ENCODE results near the gene FREY1.
A peak's percentile ranks its signal among the peaks of the same experiment; 100 is the strongest.

Gene FREY1

GRCh38 chr11:45928535-45929215 is 21.6 kb upstream of the FREY1 start:
- DNase-seq (ENCODE audit: low read depth in 1 of 2, low spot score in 1 of 2) = no peak

GRCh38 chr11:45927684-45928413 is 20.8 kb upstream of the FREY1 start:
- DNase-seq (ENCODE audit: low read depth in 1 of 2, low spot score in 1 of 2) = no peak

GRCh38 chr11:45927332-45927683 is 20.2 kb upstream of the FREY1 start:
- DNase-seq (ENCODE audit: low read depth in 1 of 2, low spot score in 1 of 2) = no peak

GRCh38 chr11:45926536-45927331 is 19.7 kb upstream of the FREY1 start:
- no peak for DNase-seq (ENCODE audit: low read depth in 1 of 2, low spot score in 1 of 2)

- no peak for DNase-seq (ENCODE audit: low read depth in 1 of 2, low spot score in 1 of 2)
Measured at GRCh38 chr11:45926001-45926401, 18.9 kb upstream of the FREY1 start.

- no peak for DNase-seq (ENCODE audit: low read depth in 1 of 2, low spot score in 1 of 2)
Measured at GRCh38 chr11:45925550-45925949, 18.5 kb upstream of the FREY1 start.

GRCh38 chr11:45924927-45925326 is 17.9 kb upstream of the FREY1 start:
- DNase-seq (ENCODE audit: low read depth in 1 of 2, low spot score in 1 of 2) = no peak

GRCh38 chr11:45924036-45924915 is 17.2 kb upstream of the FREY1 start:
- no peak for DNase-seq (ENCODE audit: low read depth in 1 of 2, low spot score in 1 of 2)

- no peak for DNase-seq (ENCODE audit: low read depth in 1 of 2, low spot score in 1 of 2)
Measured at GRCh38 chr11:45922425-45923082, 15.5 kb upstream of the FREY1 start, which contains the start of gene LARGE2. LARGE2 (plus strand) TSS chr11:45922656; CDS start chr11:45922883, 227 bp downstream.

GRCh38 chr11:45921561-45922424 is 14.7 kb upstream of the FREY1 start:
- DNase-seq (ENCODE audit: low read depth in 1 of 2, low spot score in 1 of 2) = no peak

GRCh38 chr11:45920531-45921477 is 13.7 kb upstream of the FREY1 start:
- no peak for DNase-seq (ENCODE audit: low read depth in 1 of 2, low spot score in 1 of 2)

GRCh38 chr11:45919806-45920530 is 12.9 kb upstream of the FREY1 start:
- no peak for DNase-seq (ENCODE audit: low read depth in 1 of 2, low spot score in 1 of 2)

- no peak for DNase-seq (ENCODE audit: low read depth in 1 of 2, low spot score in 1 of 2)
Measured at GRCh38 chr11:45918962-45919675, 12.0 kb upstream of the FREY1 start.

- peak in 1 of 2 donors; percentile 40 for DNase-seq (ENCODE audit: low read depth in 1 of 2, low spot score in 1 of 2)
Measured at GRCh38 chr11:45918331-45918941, 11.4 kb upstream of the FREY1 start.

- DNase-seq (ENCODE audit: low read depth in 1 of 2, low spot score in 1 of 2) = peak; percentile 83 to 95
Measured at GRCh38 chr11:45917623-45918330, 10.7 kb upstream of the FREY1 start, which contains the start of gene PEX16. PEX16 (minus strand) TSS chr11:45917877; CDS start chr11:45917811, 66 bp downstream.

GRCh38 chr11:45917286-45917622 is 10.2 kb upstream of the FREY1 start:
- no peak for DNase-seq (ENCODE audit: low read depth in 1 of 2, low spot score in 1 of 2)

Measured in activated CD4-positive, alpha-beta T cell treated with anti-CD3 and anti-CD28 coated beads, Interleukin-2, amount 50 U/mL, for 24 hours (primary cell).